NCI-H146 treated with DMSO at 0.1 percent for 48 hours (cell line): ENCODE data around the gene ADGRD1.

Experiments
- DNase-seq: peaks from one replicate; lab custom pipeline; 2025; ENCODE audit not compliant: unreplicated experiment; lab: John Stamatoyannopoulos, UW

Gene ADGRD1

GRCh38 chr12:131005161-131006035 is 51.7 kb downstream of the ADGRD1 start:
- no peak for DNase-seq

GRCh38 chr12:131006036-131006735 is 52.5 kb downstream of the ADGRD1 start:
- DNase-seq: no peak

- DNase-seq: no peak
These were observed 53.5 kb downstream of the ADGRD1 start for GRCh38 chr12:131007031-131007739.

GRCh38 chr12:131007740-131008117 is 54.0 kb downstream of the ADGRD1 start:
- DNase-seq: no peak

GRCh38 chr12:131008131-131008912 is 54.6 kb downstream of the ADGRD1 start:
- DNase-seq: no peak

- no peak for DNase-seq
These were observed 55.2 kb downstream of the ADGRD1 start for GRCh38 chr12:131008913-131009270.

- no peak for DNase-seq
These were observed 56.1 kb downstream of the ADGRD1 start for GRCh38 chr12:131009595-131010395.

GRCh38 chr12:131010396-131011131 is 56.9 kb downstream of the ADGRD1 start:
- DNase-seq: no peak

- DNase-seq: no peak
These were observed 57.7 kb downstream of the ADGRD1 start for GRCh38 chr12:131011165-131012079.

GRCh38 chr12:131012279-131013069 is 58.8 kb downstream of the ADGRD1 start:
- no peak for DNase-seq

- no peak for DNase-seq
These were observed 59.4 kb downstream of the ADGRD1 start for GRCh38 chr12:131013118-131013517.

- no peak for DNase-seq
These were observed 60.6 kb downstream of the ADGRD1 start for GRCh38 chr12:131014343-131014742.

- no peak for DNase-seq
These were observed 62.1 kb downstream of the ADGRD1 start for GRCh38 chr12:131015581-131016337.

- DNase-seq: no peak
These were observed 63.8 kb downstream of the ADGRD1 start for GRCh38 chr12:131017477-131017991.

- DNase-seq: no peak
These were observed 64.4 kb downstream of the ADGRD1 start for GRCh38 chr12:131018019-131018620.

- DNase-seq: no peak
These were observed 65.2 kb downstream of the ADGRD1 start for GRCh38 chr12:131018808-131019397.
